ENCODE data around the gene PEAR1.

The PEAR1 gene

GRCh38 chr1:156893048-156893953 lies at the start of gene PEAR1:
Gene PEAR1, plus strand, starts transcription at chr1:156893718. Its CDS starts 10,209 bp downstream, at chr1:156903927.
- DNase-seq, result no peak

GRCh38 chr1:156844102-156844501 lies 49.4 kb upstream of the PEAR1 start:
- no peak for DNase-seq

GRCh38 chr1:156844638-156845037 lies 48.9 kb upstream of the PEAR1 start:
- DNase-seq, result no peak

- no peak for DNase-seq
Measured at GRCh38 chr1:156845055-156845952, 48.2 kb upstream of the PEAR1 start.

- no peak for DNase-seq
Measured at GRCh38 chr1:156845953-156846545, 47.5 kb upstream of the PEAR1 start.

GRCh38 chr1:156846643-156847042 lies 46.9 kb upstream of the PEAR1 start:
- no peak for DNase-seq

GRCh38 chr1:156847591-156848460 lies 45.7 kb upstream of the PEAR1 start:
- DNase-seq, result no peak

- DNase-seq, result no peak
Measured at GRCh38 chr1:156848461-156849150, 44.9 kb upstream of the PEAR1 start.

- DNase-seq, result no peak
Measured at GRCh38 chr1:156849151-156849496, 44.4 kb upstream of the PEAR1 start.

- DNase-seq, result no peak
Measured at GRCh38 chr1:156851779-156852417, 41.6 kb upstream of the PEAR1 start.

- DNase-seq, result no peak
Measured at GRCh38 chr1:156852418-156852874, 41.1 kb upstream of the PEAR1 start.

GRCh38 chr1:156853761-156854160 lies 39.8 kb upstream of the PEAR1 start:
- no peak for DNase-seq

GRCh38 chr1:156854634-156855033 lies 38.9 kb upstream of the PEAR1 start:
- no peak for DNase-seq

GRCh38 chr1:156856282-156856785 lies 37.2 kb upstream of the PEAR1 start:
- DNase-seq, result no peak

GRCh38 chr1:156857532-156857931 lies 36.0 kb upstream of the PEAR1 start:
- DNase-seq, result no peak

- no peak for DNase-seq
Measured at GRCh38 chr1:156858555-156858956, 35.0 kb upstream of the PEAR1 start.

- no peak for DNase-seq
Measured at GRCh38 chr1:156858959-156859522, 34.5 kb upstream of the PEAR1 start, which contains the start of gene INSRR. Gene INSRR, minus strand, starts transcription at chr1:156859117. Its CDS starts 496 bp downstream, at chr1:156858621.

- DNase-seq, result no peak
Measured at GRCh38 chr1:156859523-156860112, 33.9 kb upstream of the PEAR1 start.

GRCh38 chr1:156860113-156860627 lies 33.3 kb upstream of the PEAR1 start:
- no peak for DNase-seq

Measured in SW 1271 (cell line).